T-helper 1 cell treated with Interleukin-12 subunit alpha and Interleukin-12 subunit beta and Interleukin-4 antibody, amounts not matched to agents 30 ng/mL and 1 ng/mL, for 36 hours (primary cell): ENCODE measurements around the gene CHD5. TPM values are rescaled to one million over a fixed set of nuclear protein-coding genes. Genes with fewer than 3 reads are reported as not detected.

Source experiments
- intact Hi-C: fragments of 100-400 bp; cut with micrococcal nuclease; formaldehyde crosslinking; loops from one replicate; pipeline ENCODE4 v1.15.1; 2024
- total RNA-seq: library from RNA; stranded (reverse); gene quantifications from 2 replicates; pipeline ENCODE4 v1.2.3, GENCODE V29; 2022

The CHD5 gene
- total RNA-seq, 1 donor from 2014 or later = 2.3 TPM

- intact Hi-C loops = no loop called here
Measured at GRCh38 chr1:6137758-6138157, 42.4 kb downstream of the CHD5 start.

- intact Hi-C loops = no loop called here
Measured at GRCh38 chr1:6136516-6137220, 43.5 kb downstream of the CHD5 start.

- intact Hi-C loops = no loop called here
Measured at GRCh38 chr1:6134741-6135510, 45.2 kb downstream of the CHD5 start.

- intact Hi-C loops = no loop called here
Measured at GRCh38 chr1:6134206-6134605, 45.9 kb downstream of the CHD5 start.

GRCh38 chr1:6133146-6133895 lies 46.8 kb downstream of the CHD5 start:
- intact Hi-C loops = no loop called here

GRCh38 chr1:6131561-6131960 lies 48.6 kb downstream of the CHD5 start:
- intact Hi-C loops = no loop called here

- intact Hi-C loops = no loop called here
Measured at GRCh38 chr1:6130596-6130995, 49.5 kb downstream of the CHD5 start.

- intact Hi-C loops = no loop called here
Measured at GRCh38 chr1:6130036-6130435, 50.1 kb downstream of the CHD5 start.

GRCh38 chr1:6129313-6129712 lies 50.8 kb downstream of the CHD5 start:
- intact Hi-C loops = no loop called here

- intact Hi-C loops = no loop called here
Measured at GRCh38 chr1:6128276-6129081, 51.6 kb downstream of the CHD5 start.

- intact Hi-C loops = loop anchor here (1.0 kb wide), 1 partner anchor 21 kb away; no protein-coding TSS in a partner anchor
Measured at GRCh38 chr1:6127587-6128163, 52.4 kb downstream of the CHD5 start.

GRCh38 chr1:6126521-6127067 lies 53.5 kb downstream of the CHD5 start:
- intact Hi-C loops = loop anchor here (1.0 kb wide), 1 partner anchor 22 kb away; no protein-coding TSS in a partner anchor

- intact Hi-C loops = no loop called here
Measured at GRCh38 chr1:6126028-6126427, 54.1 kb downstream of the CHD5 start.

GRCh38 chr1:6125366-6125765 lies 54.8 kb downstream of the CHD5 start:
- intact Hi-C loops = no loop called here

GRCh38 chr1:6124746-6125365 lies 55.3 kb downstream of the CHD5 start:
- intact Hi-C loops = no loop called here

- intact Hi-C loops = no loop called here
Measured at GRCh38 chr1:6124341-6124740, 55.8 kb downstream of the CHD5 start.

GRCh38 chr1:6123816-6124215 lies 56.3 kb downstream of the CHD5 start:
- intact Hi-C loops = no loop called here

- intact Hi-C loops = no loop called here
Measured at GRCh38 chr1:6123083-6123482, 57.0 kb downstream of the CHD5 start.

GRCh38 chr1:6121651-6122370 lies 58.3 kb downstream of the CHD5 start:
- intact Hi-C loops = no loop called here
